Activated naive CD8-positive, alpha-beta T cell treated with anti-CD3 and anti-CD28 coated beads for 36 hours (primary cell): ENCODE results near the gene BPHL. TPM values are rescaled to one million over a fixed set of nuclear protein-coding genes. Genes with fewer than 3 reads are reported as not detected.
"Not testable (repeated sequence)": the region's sequence is repeated elsewhere in the genome, so short reads cannot be mapped to it uniquely, and the experiment has no call there.

ENCODE experiments used
- DNase-seq: peaks from one replicate; pipeline ENCODE4 v3.0.0; 2021
- H3K27ac Mint-ChIP-seq: one replicate; pipeline ENCODE4 v1.8.0; 2022; ENCODE audit warnings: mild to moderate bottlenecking, moderate library complexity, mixed read lengths
- H3K27me3 Mint-ChIP-seq: one replicate; pipeline ENCODE4 v1.8.0; 2022; ENCODE audit warnings: mild to moderate bottlenecking, mixed read lengths
- H3K36me3 Mint-ChIP-seq: one replicate; pipeline ENCODE4 v1.8.0; 2021; ENCODE audit warnings: mild to moderate bottlenecking, mixed read lengths
- H3K4me1 Mint-ChIP-seq: one replicate; pipeline ENCODE4 v1.8.0; 2021; ENCODE audit warnings: mixed read lengths
- H3K4me3 Mint-ChIP-seq: one replicate; pipeline ENCODE4 v1.8.0; 2022; ENCODE audit warnings: mild to moderate bottlenecking, moderate library complexity, mixed read lengths
- H3K9me3 Mint-ChIP-seq: one replicate; pipeline ENCODE4 v1.8.0; 2022; ENCODE audit warnings: mixed read lengths
- total RNA-seq, 2 experiments: library from RNA; stranded (reverse); gene quantifications; one replicate each; pipeline ENCODE4 v1.2.3, GENCODE V29; 2021

The BPHL gene
- total RNA-seq, 2 experiments from 2014 or later = 9.3 to 11.2 TPM

GRCh38 chr6:3175715-3176402 lies 57.3 kb downstream of the BPHL start:
- Mint-ChIP-seq H3K27me3 (peaks cover 14% of the 10 kb centered on the region), H3K4me3 (no peak overlapping the region), H3K4me1 (peaks cover 3% of the 10 kb centered on the region), H3K27ac (no peak overlapping the region), H3K36me3 (no peaks in the 10 kb centered on the region), H3K9me3 (no peaks in the 10 kb centered on the region)
- DNase-seq = no peak

- H3K4me3 Mint-ChIP-seq = no peak overlapping the region
- peak; percentile 36 for DNase-seq
- no peaks in the 10 kb centered on the region for H3K9me3 Mint-ChIP-seq
- H3K27me3 Mint-ChIP-seq = peaks cover 14% of the 10 kb centered on the region
- peaks cover 3% of the 10 kb centered on the region for H3K4me1 Mint-ChIP-seq
- no peaks in the 10 kb centered on the region for H3K36me3 Mint-ChIP-seq
- H3K27ac Mint-ChIP-seq = no peak overlapping the region
Observed at GRCh38 chr6:3176562-3177355, 58.2 kb downstream of the BPHL start.

GRCh38 chr6:3178666-3179065 lies 60.2 kb downstream of the BPHL start:
- H3K4me1 Mint-ChIP-seq, H3K36me3 Mint-ChIP-seq, DNase-seq, H3K4me3 Mint-ChIP-seq, H3K27ac Mint-ChIP-seq, H3K9me3 Mint-ChIP-seq: not testable (repeated sequence)
- peaks cover 14% of the 10 kb centered on the region for H3K27me3 Mint-ChIP-seq

GRCh38 chr6:3179945-3180344 lies 61.4 kb downstream of the BPHL start:
- not testable (repeated sequence) for DNase-seq, H3K27ac Mint-ChIP-seq, H3K9me3 Mint-ChIP-seq, H3K4me1 Mint-ChIP-seq, H3K36me3 Mint-ChIP-seq, H3K4me3 Mint-ChIP-seq
- H3K27me3 Mint-ChIP-seq = peaks cover 14% of the 10 kb centered on the region

GRCh38 chr6:3181105-3181504 lies 62.6 kb downstream of the BPHL start:
- Mint-ChIP-seq H3K27ac (no peak overlapping the region), H3K27me3 (peaks cover 9% of the 10 kb centered on the region), H3K4me1 (peaks cover 3% of the 10 kb centered on the region), H3K4me3 (no peak overlapping the region), H3K9me3 (no peaks in the 10 kb centered on the region), H3K36me3 (no peaks in the 10 kb centered on the region)
- no peak for DNase-seq

GRCh38 chr6:3183066-3183465 lies 64.6 kb downstream of the BPHL start:
- no peak for DNase-seq
- Mint-ChIP-seq H3K9me3 (no peaks in the 10 kb centered on the region), H3K27ac (no peak overlapping the region), H3K4me3 (no peak overlapping the region), H3K4me1 (no peaks in the 10 kb centered on the region), H3K27me3 (peaks cover 13% of the 10 kb centered on the region), H3K36me3 (no peaks in the 10 kb centered on the region)

- peaks cover 5% of the 10 kb centered on the region for H3K27me3 Mint-ChIP-seq
Observed at GRCh38 chr6:3186974-3187382, 68.5 kb downstream of the BPHL start.

GRCh38 chr6:3188262-3188661 lies 69.8 kb downstream of the BPHL start:
- no peaks in the 10 kb centered on the region for H3K4me1 Mint-ChIP-seq
- no peaks in the 10 kb centered on the region for H3K9me3 Mint-ChIP-seq
- peaks cover 5% of the 10 kb centered on the region for H3K27me3 Mint-ChIP-seq
- H3K4me3 Mint-ChIP-seq = no peak overlapping the region
- H3K36me3 Mint-ChIP-seq = no peaks in the 10 kb centered on the region
- H3K27ac Mint-ChIP-seq = no peak overlapping the region
- no peak for DNase-seq

More at GRCh38 chr6:3186974-3187382, 68.5 kb downstream of the BPHL start:
- H3K9me3 Mint-ChIP-seq = no peaks in the 10 kb centered on the region
- H3K36me3 Mint-ChIP-seq = no peaks in the 10 kb centered on the region
- no peaks in the 10 kb centered on the region for H3K4me1 Mint-ChIP-seq
- no peak overlapping the region for H3K4me3 Mint-ChIP-seq
- no peak overlapping the region for H3K27ac Mint-ChIP-seq
- DNase-seq = no peak

- H3K27me3 Mint-ChIP-seq, H3K36me3 Mint-ChIP-seq, DNase-seq, H3K27ac Mint-ChIP-seq, H3K4me3 Mint-ChIP-seq, H3K4me1 Mint-ChIP-seq, H3K9me3 Mint-ChIP-seq: not testable (repeated sequence)
Observed at GRCh38 chr6:3189192-3189591, 70.7 kb downstream of the BPHL start.

GRCh38 chr6:3190056-3190455 lies 71.5 kb downstream of the BPHL start:
- Mint-ChIP-seq H3K4me1 (no peaks in the 10 kb centered on the region), H3K27ac (no peak overlapping the region), H3K36me3 (no peaks in the 10 kb centered on the region), H3K27me3 (peaks cover 5% of the 10 kb centered on the region), H3K9me3 (no peaks in the 10 kb centered on the region), H3K4me3 (no peak overlapping the region)
- no peak for DNase-seq

- H3K36me3 Mint-ChIP-seq = no peaks in the 10 kb centered on the region
- H3K4me1 Mint-ChIP-seq = no peaks in the 10 kb centered on the region
- H3K27ac Mint-ChIP-seq = no peak overlapping the region
- H3K27me3 Mint-ChIP-seq = peaks cover 5% of the 10 kb centered on the region
- H3K9me3 Mint-ChIP-seq = no peaks in the 10 kb centered on the region
- no peak for DNase-seq
- no peak overlapping the region for H3K4me3 Mint-ChIP-seq
Observed at GRCh38 chr6:3190779-3191178, 72.3 kb downstream of the BPHL start.

- Mint-ChIP-seq H3K27ac (no peak overlapping the region), H3K36me3 (no peaks in the 10 kb centered on the region), H3K4me1 (no peaks in the 10 kb centered on the region), H3K4me3 (no peak overlapping the region), H3K9me3 (no peaks in the 10 kb centered on the region), H3K27me3 (no peaks in the 10 kb centered on the region)
- DNase-seq = no peak
Observed at GRCh38 chr6:3193102-3193849, 74.8 kb downstream of the BPHL start.

GRCh38 chr6:3194535-3195419 lies 76.3 kb downstream of the BPHL start:
- Mint-ChIP-seq H3K4me1 (no peaks in the 10 kb centered on the region), H3K27me3 (no peaks in the 10 kb centered on the region), H3K9me3 (no peaks in the 10 kb centered on the region), H3K27ac (no peak overlapping the region), H3K4me3 (no peak overlapping the region), H3K36me3 (no peaks in the 10 kb centered on the region)
- peak; percentile 14 for DNase-seq

- Mint-ChIP-seq H3K4me3 (no peak overlapping the region), H3K4me1 (no peaks in the 10 kb centered on the region), H3K27me3 (no peaks in the 10 kb centered on the region), H3K27ac (no peak overlapping the region), H3K9me3 (no peaks in the 10 kb centered on the region), H3K36me3 (no peaks in the 10 kb centered on the region)
- DNase-seq = no peak
Observed at GRCh38 chr6:3195420-3195694, 76.8 kb downstream of the BPHL start.
